Neuron (in vitro differentiated cells): ENCODE results near the gene KCNIP4.

ENCODE experiments used
- H2AFZ ChIP-seq: one replicate; pipeline ENCODE4 v1.6.1; 2013; ENCODE audit warnings: low read depth, mild to moderate bottlenecking, inconsistent platforms, low read length, moderate library complexity
- H3K27me3 ChIP-seq: one replicate; pipeline ENCODE4 v1.6.1; 2013; ENCODE audit warnings: low read length; ENCODE audit not compliant: insufficient read depth
- H3K36me3 ChIP-seq: one replicate; pipeline ENCODE4 v1.6.1; 2013; ENCODE audit warnings: low read length; ENCODE audit not compliant: insufficient read depth
- H3K4me1 ChIP-seq: one replicate; pipeline ENCODE4 v1.6.1; 2013; ENCODE audit warnings: low read length; ENCODE audit not compliant: insufficient read depth
- H3K4me3 ChIP-seq: 2 replicates; pipeline ENCODE4 v1.5.1; 2013; ENCODE audit warnings: mild to moderate bottlenecking, low read length, moderate library complexity
- H3K9me3 ChIP-seq: one replicate; pipeline ENCODE4 v1.6.1; 2013; ENCODE audit warnings: low read length

Gene KCNIP4

DNA sequence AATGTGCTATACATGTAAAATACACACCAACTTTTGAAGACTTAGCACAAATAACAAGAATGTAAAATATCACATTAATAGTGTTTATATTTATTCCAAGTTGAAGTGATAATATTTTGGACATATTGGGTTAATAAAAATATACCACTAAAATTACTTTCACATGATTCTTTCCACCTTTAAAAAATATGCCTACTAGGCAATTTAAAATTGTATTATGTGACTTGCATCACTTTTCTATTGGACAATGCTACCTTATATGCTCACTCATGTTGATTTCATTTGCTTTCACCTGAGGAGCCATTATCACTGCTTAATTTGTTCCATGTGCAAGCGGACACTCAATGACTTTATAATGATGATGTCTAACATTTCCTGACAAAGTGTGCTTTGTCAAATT, 1251.8 kb downstream of the KCNIP4 start:
- no peak overlapping the region for H2AFZ ChIP-seq
- H3K36me3 ChIP-seq: no peaks in the 10 kb centered on the region
- no peaks in the 10 kb centered on the region for H3K27me3 ChIP-seq
- peaks cover 20% of the 10 kb centered on the region for H3K4me1 ChIP-seq
- no peaks in the 10 kb centered on the region for H3K9me3 ChIP-seq
- H3K4me3 ChIP-seq: no peak overlapping the region

- H3K36me3 ChIP-seq: no peaks in the 10 kb centered on the region
- H2AFZ ChIP-seq: no peak overlapping the region
- no peaks in the 10 kb centered on the region for H3K27me3 ChIP-seq
- H3K4me3 ChIP-seq: no peak overlapping the region
- peaks cover 3% of the 10 kb centered on the region for H3K4me1 ChIP-seq
- no peaks in the 10 kb centered on the region for H3K9me3 ChIP-seq
Observed at GRCh38 chr4:20687864-20688263, 1260.7 kb downstream of the KCNIP4 start.

DNA sequence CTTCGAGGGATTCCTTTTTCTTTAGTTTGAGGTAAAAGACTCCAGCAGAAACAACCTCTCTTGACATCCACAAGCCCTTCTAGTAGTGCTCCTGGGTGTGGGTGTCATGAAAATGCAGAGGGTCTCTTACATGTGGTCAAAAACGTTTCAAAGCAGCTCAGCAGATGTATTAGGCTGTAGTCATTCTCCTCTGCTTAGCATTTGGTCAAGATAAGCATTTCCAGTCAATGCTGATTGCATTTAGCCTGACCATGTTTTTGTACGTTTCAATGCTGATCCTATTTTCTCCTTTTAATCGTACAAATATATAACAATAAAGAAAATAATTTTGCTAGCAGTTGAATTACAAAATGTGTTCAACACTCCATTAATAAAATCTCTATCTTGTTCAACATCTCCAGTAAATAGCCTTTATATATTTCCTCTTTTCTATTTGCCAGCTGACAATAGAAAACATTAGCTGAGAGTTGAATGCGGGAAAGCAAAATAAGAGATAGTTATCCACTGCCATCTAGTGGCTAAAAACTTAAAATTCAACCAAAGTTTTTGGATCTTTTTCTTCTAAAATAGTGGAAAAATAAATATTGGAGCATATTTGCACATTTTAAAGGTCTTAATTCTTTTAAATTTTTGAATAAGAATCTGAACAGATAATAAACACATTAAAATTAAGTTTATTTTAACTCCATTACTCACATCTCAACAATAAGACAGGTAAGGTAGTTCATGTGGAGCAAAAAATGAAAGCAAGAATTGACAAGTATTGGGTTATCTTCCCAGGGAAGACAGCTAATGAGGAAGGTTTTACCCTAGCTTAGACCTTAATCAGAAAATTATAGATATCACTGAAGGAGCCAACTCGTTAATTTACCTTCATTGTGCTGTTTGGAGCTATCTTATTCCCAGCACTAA, 1263.5 kb downstream of the KCNIP4 start:
- Histone ChIP-seq H2AFZ (no peak overlapping the region), H3K4me1 (peaks cover 1% of the 10 kb centered on the region), H3K4me3 (no peak overlapping the region), H3K27me3 (no peaks in the 10 kb centered on the region), H3K9me3 (no peaks in the 10 kb centered on the region), H3K36me3 (no peaks in the 10 kb centered on the region)

GRCh38 chr4:20683766-20684165, 1264.8 kb downstream of the KCNIP4 start:
- no peaks in the 10 kb centered on the region for H3K27me3 ChIP-seq
- no peaks in the 10 kb centered on the region for H3K9me3 ChIP-seq
- no peaks in the 10 kb centered on the region for H3K36me3 ChIP-seq
- H3K4me3 ChIP-seq: no peak overlapping the region
- H2AFZ ChIP-seq: no peak overlapping the region
- H3K4me1 ChIP-seq: no peaks in the 10 kb centered on the region

DNA sequence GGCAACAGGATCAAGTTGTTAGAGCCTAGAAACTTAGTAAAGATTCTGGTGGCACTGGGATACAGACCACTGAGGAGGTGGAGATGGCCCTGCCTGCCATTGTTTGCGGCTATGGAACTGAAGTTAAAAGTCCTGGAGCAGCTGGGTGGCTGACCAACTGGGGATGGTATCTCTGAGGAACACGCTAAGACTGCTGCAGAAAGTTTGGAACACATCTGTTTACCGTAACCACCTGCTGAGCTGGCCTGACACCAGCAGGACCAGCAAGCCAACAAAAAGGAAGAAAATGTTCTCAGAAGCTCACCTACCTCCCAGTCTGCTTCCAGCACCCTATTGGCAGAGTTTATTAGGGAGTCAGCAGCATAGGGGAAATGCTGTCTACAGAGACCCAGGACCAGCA, 1265.7 kb downstream of the KCNIP4 start:
- H3K36me3 ChIP-seq: no peaks in the 10 kb centered on the region
- H3K4me1 ChIP-seq: no peaks in the 10 kb centered on the region
- H2AFZ ChIP-seq: no peak overlapping the region
- H3K9me3 ChIP-seq: no peaks in the 10 kb centered on the region
- H3K4me3 ChIP-seq: no peak overlapping the region
- no peaks in the 10 kb centered on the region for H3K27me3 ChIP-seq

- H3K9me3 ChIP-seq: no peaks in the 10 kb centered on the region
- H3K4me3 ChIP-seq: no peak overlapping the region
- no peaks in the 10 kb centered on the region for H3K36me3 ChIP-seq
- H3K4me1 ChIP-seq: no peaks in the 10 kb centered on the region
- no peak overlapping the region for H2AFZ ChIP-seq
- no peaks in the 10 kb centered on the region for H3K27me3 ChIP-seq
Observed at GRCh38 chr4:20681271-20681670, 1267.3 kb downstream of the KCNIP4 start.

DNA sequence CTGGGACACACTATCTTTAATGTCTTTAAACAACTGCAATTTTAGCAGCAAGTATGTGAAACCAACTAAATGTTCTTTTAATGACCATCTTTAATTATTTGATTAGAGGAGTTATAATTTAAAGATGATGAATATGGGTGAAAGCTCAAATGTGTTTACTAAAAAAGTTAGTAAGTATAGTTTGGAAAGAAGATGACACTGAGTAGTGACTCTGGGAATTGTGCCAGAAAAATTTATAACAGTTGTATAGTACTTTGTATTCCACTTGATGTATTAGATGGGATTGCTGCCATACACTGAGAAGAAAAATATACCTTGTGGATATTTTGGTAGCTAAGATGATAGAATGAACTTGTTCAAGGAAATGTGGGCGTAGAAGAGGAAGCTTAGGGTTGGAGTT, 1267.8 kb downstream of the KCNIP4 start:
- Histone ChIP-seq H3K4me1 (no peaks in the 10 kb centered on the region), H3K27me3 (no peaks in the 10 kb centered on the region), H3K9me3 (no peaks in the 10 kb centered on the region), H3K4me3 (no peak overlapping the region), H2AFZ (no peak overlapping the region), H3K36me3 (no peaks in the 10 kb centered on the region)

DNA sequence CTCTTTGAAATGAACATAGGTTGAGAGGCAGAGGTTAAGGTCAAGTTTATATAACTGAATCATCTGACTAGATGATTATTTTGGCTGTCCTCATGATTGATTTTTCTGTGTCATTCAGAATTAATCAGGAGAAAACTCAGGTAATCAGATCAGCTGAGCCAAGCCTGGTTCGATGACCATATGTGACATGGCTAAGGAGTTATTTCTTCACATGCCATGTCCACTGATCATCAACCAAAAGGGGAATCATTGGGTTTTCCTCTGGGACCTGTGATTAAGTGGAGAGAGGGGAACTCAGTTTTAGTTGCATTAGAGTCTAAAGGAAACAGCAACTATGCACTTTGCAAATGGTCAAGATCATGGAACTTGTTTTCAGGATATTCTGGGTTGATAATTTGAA, 1268.6 kb downstream of the KCNIP4 start:
- Histone ChIP-seq H3K4me1 (no peaks in the 10 kb centered on the region), H3K9me3 (no peaks in the 10 kb centered on the region), H3K36me3 (no peaks in the 10 kb centered on the region), H2AFZ (no peak overlapping the region), H3K27me3 (no peaks in the 10 kb centered on the region), H3K4me3 (no peak overlapping the region)
